H9 (cell line): Measurements from ENCODE around the gene GALNS. TPM values are rescaled to one million over a fixed set of nuclear protein-coding genes. Genes with fewer than 3 reads are reported as not detected.

Source experiments
- DNase-seq: peaks from one replicate; pipeline ENCODE4 v3.0.0-alpha.2; 2017
- H2AFZ ChIP-seq: one replicate; pipeline ENCODE4 v1.6.1; 2013; ENCODE audit warnings: mild to moderate bottlenecking, low read length, control low read depth, moderate library complexity
- H2AK5ac ChIP-seq: 2 replicates; pipeline ENCODE4 v1.6.1; 2013; ENCODE audit warnings: low read length, control low read depth, mixed read lengths; ENCODE audit not compliant: insufficient read length
- H2BK120ac ChIP-seq: one replicate; pipeline ENCODE4 v1.6.1; 2013; ENCODE audit warnings: low read depth, mild to moderate bottlenecking, low read length, control low read depth, inconsistent platforms; ENCODE audit not compliant: poor library complexity, severe bottlenecking
- H2BK12ac ChIP-seq: 2 replicates; pipeline ENCODE4 v1.6.1; 2013; ENCODE audit warnings: low read length, control low read depth, mixed read lengths, low read depth; ENCODE audit not compliant: insufficient read length
- H2BK15ac ChIP-seq: 2 replicates; pipeline ENCODE4 v1.6.1; 2013; ENCODE audit warnings: low read depth, low read length, control low read depth
- H2BK20ac ChIP-seq: one replicate; pipeline ENCODE4 v1.6.1; 2013; ENCODE audit warnings: low read depth, mild to moderate bottlenecking, low read length, control low read depth, inconsistent platforms; ENCODE audit not compliant: poor library complexity, severe bottlenecking
- H2BK5ac ChIP-seq: 2 replicates; pipeline ENCODE4 v1.6.1; 2013; ENCODE audit warnings: low read length, control low read depth, mixed read lengths; ENCODE audit not compliant: insufficient read length
- H3K14ac ChIP-seq: 2 replicates; pipeline ENCODE4 v1.6.1; 2013; ENCODE audit warnings: low read length, control low read depth; ENCODE audit not compliant: insufficient read depth
- H3K18ac ChIP-seq: 2 replicates; pipeline ENCODE4 v1.6.1; 2013; ENCODE audit warnings: low read depth, mild to moderate bottlenecking, mixed read lengths, low read length, control low read depth; ENCODE audit not compliant: insufficient read length
- H3K23ac ChIP-seq: 2 replicates; pipeline ENCODE4 v1.6.1; 2013; ENCODE audit warnings: low read length, control low read depth, mixed read lengths, low read depth; ENCODE audit not compliant: insufficient read length
- H3K23me2 ChIP-seq: 2 replicates; pipeline ENCODE4 v1.6.1; 2013; ENCODE audit warnings: low read depth, mild to moderate bottlenecking, mixed read lengths, low read length, control low read depth; ENCODE audit not compliant: insufficient read length, poor library complexity, severe bottlenecking
- H3K27ac ChIP-seq: 2 replicates; pipeline ENCODE4 v1.5.1; 2013; ENCODE audit warnings: low read length, control low read depth, mixed read lengths, low read depth; ENCODE audit not compliant: insufficient read length
- H3K27me3 ChIP-seq: 2 replicates; pipeline ENCODE4 v1.6.1; 2013; ENCODE audit warnings: low read length, control low read depth, inconsistent platforms; ENCODE audit not compliant: insufficient read depth
- H3K4ac ChIP-seq: 2 replicates; pipeline ENCODE4 v1.6.1; 2013; ENCODE audit warnings: low read depth, mild to moderate bottlenecking, control low read depth, inconsistent platforms, low read length, moderate library complexity
- H3K4me1 ChIP-seq: 2 replicates; pipeline ENCODE4 v1.6.1; 2013; ENCODE audit warnings: low read length, control low read depth, inconsistent platforms; ENCODE audit not compliant: insufficient read depth
- H3K4me2 ChIP-seq: 2 replicates; pipeline ENCODE4 v1.6.1; 2013; ENCODE audit warnings: low read length, control low read depth, mixed read lengths; ENCODE audit not compliant: insufficient read length, insufficient read depth
- H3K56ac ChIP-seq: 2 replicates; pipeline ENCODE4 v1.6.1; 2013; ENCODE audit warnings: low read depth, mild to moderate bottlenecking, mixed read lengths, low read length, control low read depth; ENCODE audit not compliant: insufficient read length
- H3K79me1 ChIP-seq: 2 replicates; pipeline ENCODE4 v1.6.1; 2013; ENCODE audit warnings: low read depth, mild to moderate bottlenecking, moderate library complexity, low read length, control low read depth, inconsistent platforms; ENCODE audit not compliant: insufficient read depth, poor library complexity, severe bottlenecking
- H3K79me2 ChIP-seq: 2 replicates; pipeline ENCODE4 v1.6.1; 2013; ENCODE audit warnings: low read length, control low read depth, inconsistent platforms; ENCODE audit not compliant: insufficient read depth
- H3K9ac ChIP-seq: 2 replicates; pipeline ENCODE4 v1.6.1; 2013; ENCODE audit warnings: low read length, control low read depth, mixed read lengths; ENCODE audit not compliant: insufficient read length; ENCODE audit errors: extremely low read depth
- H3K9me3 ChIP-seq: one replicate; pipeline ENCODE4 v1.6.1; 2013; ENCODE audit warnings: low read depth, low read length, inconsistent platforms; ENCODE audit not compliant: control insufficient read depth
- H3T11ph ChIP-seq: one replicate; pipeline ENCODE4 v1.6.1; 2013; ENCODE audit warnings: mild to moderate bottlenecking, low read length, control low read depth, inconsistent platforms
- H4K20me1 ChIP-seq: one replicate; pipeline ENCODE4 v1.6.1; 2013; ENCODE audit not compliant: control insufficient read depth, insufficient read length, insufficient read depth
- H4K5ac ChIP-seq: 2 replicates; pipeline ENCODE4 v1.6.1; 2013; ENCODE audit warnings: low read depth, mild to moderate bottlenecking, mixed read lengths, low read length, control low read depth; ENCODE audit not compliant: insufficient read length
- H4K8ac ChIP-seq: replicated peaks from 2 replicates; pipeline ENCODE4 v1.6.1; 2013; ENCODE audit warnings: low read length, control low read depth, mixed read lengths, low read depth; ENCODE audit not compliant: insufficient read length
- H4K91ac ChIP-seq: 2 replicates; pipeline ENCODE4 v1.6.1; 2013; ENCODE audit warnings: low read depth, mild to moderate bottlenecking, moderate library complexity, mixed read lengths, low read length, control low read depth; ENCODE audit not compliant: insufficient read length
- H3K27ac Mint-ChIP-seq, 3 experiments: 2 replicates in 2 of 3; 3 replicates in 1 of 3; pipeline ENCODE4 v1.8.0; 2020 to 2021; ENCODE audit warnings: mixed read lengths in 3 of 3, mild to moderate bottlenecking in 1 of 3, moderate library complexity in 1 of 3
- H3K27me3 Mint-ChIP-seq: 2 replicates; pipeline ENCODE4 v1.8.0; 2021; ENCODE audit warnings: low read depth, mild to moderate bottlenecking, moderate library complexity, mixed read lengths
- H3K36me3 Mint-ChIP-seq, 3 experiments: 2 replicates in 2 of 3; 3 replicates in 1 of 3; pipeline ENCODE4 v1.8.0; 2020 to 2021; ENCODE audit warnings: low read depth in 3 of 3, mixed read lengths in 3 of 3; ENCODE audit not compliant: insufficient read depth in 1 of 3
- H3K4me1 Mint-ChIP-seq, 2 experiments: 2 replicates each; pipeline ENCODE4 v1.8.0; 2020; ENCODE audit warnings: mixed read lengths in 2 of 2
- H3K4me3 Mint-ChIP-seq, 2 experiments: 2 replicates in 1 of 2; 3 replicates in 1 of 2; pipeline ENCODE4 v1.8.0; 2020 to 2021; ENCODE audit warnings: mild to moderate bottlenecking in 2 of 2, mixed read lengths in 2 of 2, moderate library complexity in 1 of 2
- H3K9me3 Mint-ChIP-seq, 2 experiments: 2 replicates in 1 of 2; 3 replicates in 1 of 2; pipeline ENCODE4 v1.8.0; 2020; ENCODE audit warnings: mild to moderate bottlenecking in 2 of 2, mixed read lengths in 2 of 2, moderate library complexity in 1 of 2
- WGBS: extraction: QIAGEN DNeasy Blood & Tissue Kit; methylation state at CpG from one replicate; pipeline ENCODE4 v1.1.7; 2013; ENCODE audit warnings: missing lambda C conversion rate, low lambda C conversion rate, mixed read lengths; ENCODE audit not compliant: insufficient read length; ENCODE audit errors: extremely low coverage; 5-methylcytosine and 5-hydroxymethylcytosine counted together
- total RNA-seq: library from RNA; stranded (reverse); gene quantifications from 2 replicates; pipeline ENCODE4 v1.2.1, GENCODE V29; 2021
- TF ChIP-seq, protein P1 (sequence below): fragments of 200-600 bp; sonication (generic); conservative IDR thresholded peaks from 3 replicates; pipeline ENCODE4 v1.8.0; 2021; ENCODE audit warnings: antibody characterized with exemption, mild to moderate bottlenecking

Gene GALNS
- total RNA-seq, 1 experiment from 2014 or later = 20.3 TPM

DNA sequence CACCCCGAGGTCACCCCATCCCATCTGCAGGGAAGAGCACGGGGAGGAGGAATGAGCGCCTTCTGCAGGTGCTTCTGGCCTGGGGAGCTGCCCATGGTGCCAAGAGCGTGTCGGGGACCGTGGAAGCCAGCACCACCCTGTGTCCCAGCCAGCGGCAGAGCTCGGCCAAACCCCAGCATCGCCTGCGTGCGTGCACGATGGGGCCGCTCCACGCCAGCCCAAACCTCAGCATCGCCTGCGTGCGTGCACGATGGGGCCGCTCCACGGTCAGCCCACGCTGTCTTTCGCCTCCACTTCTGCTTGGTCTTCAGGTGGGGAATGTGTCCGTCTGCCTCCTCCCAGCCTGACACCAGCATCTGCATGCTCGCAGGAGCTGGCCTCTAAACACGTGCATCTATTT lies 13.9 kb downstream of the GALNS start:
- Histone ChIP-seq H3K14ac (no peak overlapping the region), H2BK20ac (no peak overlapping the region), H3K23ac (no peak overlapping the region), H3K79me1 (no peaks in the 10 kb centered on the region), H3K23me2 (no peaks in the 10 kb centered on the region), H4K5ac (no peak overlapping the region), H4K20me1 (no peaks in the 10 kb centered on the region), H3K27ac (no peak overlapping the region), H2BK15ac (no peak overlapping the region), H2AK5ac (no peak overlapping the region), H3K9me3 (no peaks in the 10 kb centered on the region), H3K79me2 (no peaks in the 10 kb centered on the region), H3K27me3 (no peaks in the 10 kb centered on the region), H2AFZ (no peak overlapping the region), H2BK12ac (no peak overlapping the region), H4K91ac (no peak overlapping the region), H3K4ac (no peak overlapping the region), H2BK120ac (no peak overlapping the region), H3K18ac (no peak overlapping the region), H2BK5ac (no peak overlapping the region), H3K4me1 (no peaks in the 10 kb centered on the region), H4K8ac (no peak overlapping the region), H3K4me2 (no peak overlapping the region), H3K9ac (no peak overlapping the region), H3K56ac (no peak overlapping the region), H3T11ph (no peak overlapping the region)
- H3K36me3 Mint-ChIP-seq = peaks cover 4 to 11% (median 9%) of the 10 kb centered on the region in 3 experiments; a peak in 6 of 7 replicates
- no peaks in the 10 kb centered on the region for H3K9me3 Mint-ChIP-seq
- no peak overlapping the region for H3K27ac Mint-ChIP-seq
- WGBS = no CpG with 5 or more reads among the region's 25 CpGs
- H3K27me3 Mint-ChIP-seq = no peaks in the 10 kb centered on the region
- DNase-seq = no peak
- no peaks in the 10 kb centered on the region for H3K4me1 Mint-ChIP-seq
- TF ChIP-seq, protein P1, sequence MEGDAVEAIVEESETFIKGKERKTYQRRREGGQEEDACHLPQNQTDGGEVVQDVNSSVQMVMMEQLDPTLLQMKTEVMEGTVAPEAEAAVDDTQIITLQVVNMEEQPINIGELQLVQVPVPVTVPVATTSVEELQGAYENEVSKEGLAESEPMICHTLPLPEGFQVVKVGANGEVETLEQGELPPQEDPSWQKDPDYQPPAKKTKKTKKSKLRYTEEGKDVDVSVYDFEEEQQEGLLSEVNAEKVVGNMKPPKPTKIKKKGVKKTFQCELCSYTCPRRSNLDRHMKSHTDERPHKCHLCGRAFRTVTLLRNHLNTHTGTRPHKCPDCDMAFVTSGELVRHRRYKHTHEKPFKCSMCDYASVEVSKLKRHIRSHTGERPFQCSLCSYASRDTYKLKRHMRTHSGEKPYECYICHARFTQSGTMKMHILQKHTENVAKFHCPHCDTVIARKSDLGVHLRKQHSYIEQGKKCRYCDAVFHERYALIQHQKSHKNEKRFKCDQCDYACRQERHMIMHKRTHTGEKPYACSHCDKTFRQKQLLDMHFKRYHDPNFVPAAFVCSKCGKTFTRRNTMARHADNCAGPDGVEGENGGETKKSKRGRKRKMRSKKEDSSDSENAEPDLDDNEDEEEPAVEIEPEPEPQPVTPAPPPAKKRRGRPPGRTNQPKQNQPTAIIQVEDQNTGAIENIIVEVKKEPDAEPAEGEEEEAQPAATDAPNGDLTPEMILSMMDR = no peak
- no peak overlapping the region for H3K4me3 Mint-ChIP-seq
